ENCODE data around the gene DCLRE1B.

Gene DCLRE1B

GRCh38 chr1:113887402-113888175, 17.5 kb upstream of the DCLRE1B start, which contains the start of gene BCL2L15:
Gene BCL2L15 (minus strand): TSS chr1:113887581. CDS start chr1:113887375, 206 bp downstream.
- DNase-seq (ENCODE audit: low read depth), result no peak

DNA sequence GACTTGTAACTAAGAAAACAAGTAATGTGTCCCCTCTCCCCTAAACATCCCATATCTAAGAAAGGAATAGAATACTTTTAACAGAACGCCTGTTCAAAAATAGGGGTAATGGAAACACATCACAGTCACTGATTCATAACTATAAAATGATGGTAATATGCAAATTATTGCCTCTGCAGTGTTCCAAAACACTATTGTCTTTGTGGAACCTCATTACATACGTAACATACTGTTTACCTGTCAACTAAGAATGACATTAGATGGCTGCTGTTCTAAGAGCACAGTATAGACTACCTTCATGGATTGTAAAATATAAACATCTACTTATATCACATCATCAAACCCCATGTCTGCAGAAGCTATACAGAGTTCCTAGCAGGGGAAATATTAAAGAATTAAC, 14.3 kb upstream of the DCLRE1B start:
- DNase-seq (ENCODE audit: low read depth), result no peak

DNA sequence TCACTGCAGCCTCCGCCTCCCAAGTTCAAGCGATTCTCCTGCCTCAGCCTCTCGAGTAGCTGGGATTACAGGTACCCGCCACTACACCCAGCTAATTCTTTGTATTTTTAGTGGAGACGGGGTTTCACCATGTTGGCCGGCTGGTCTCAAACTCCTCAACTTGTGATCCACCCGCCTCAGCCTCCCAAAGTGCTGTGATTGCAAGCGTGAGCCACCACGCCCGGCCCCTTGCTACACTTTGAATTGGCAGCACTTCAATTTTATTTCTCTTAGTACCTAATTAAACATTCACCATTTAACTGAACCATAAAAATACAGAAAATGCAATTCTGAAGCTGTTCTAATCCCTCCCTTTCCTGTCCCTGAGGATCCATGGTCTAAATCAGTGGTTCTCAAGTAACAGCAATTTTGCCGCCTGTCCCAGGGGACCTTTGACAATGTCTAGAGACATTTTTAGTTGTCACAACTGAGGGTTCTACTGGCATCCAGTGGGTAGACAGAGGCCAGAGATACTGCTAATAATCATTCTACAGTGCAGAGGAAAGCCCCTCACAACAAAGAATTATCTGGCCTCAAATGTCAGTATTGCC, 13.4 kb upstream of the DCLRE1B start:
- no peak for DNase-seq (ENCODE audit: low read depth)

DNA sequence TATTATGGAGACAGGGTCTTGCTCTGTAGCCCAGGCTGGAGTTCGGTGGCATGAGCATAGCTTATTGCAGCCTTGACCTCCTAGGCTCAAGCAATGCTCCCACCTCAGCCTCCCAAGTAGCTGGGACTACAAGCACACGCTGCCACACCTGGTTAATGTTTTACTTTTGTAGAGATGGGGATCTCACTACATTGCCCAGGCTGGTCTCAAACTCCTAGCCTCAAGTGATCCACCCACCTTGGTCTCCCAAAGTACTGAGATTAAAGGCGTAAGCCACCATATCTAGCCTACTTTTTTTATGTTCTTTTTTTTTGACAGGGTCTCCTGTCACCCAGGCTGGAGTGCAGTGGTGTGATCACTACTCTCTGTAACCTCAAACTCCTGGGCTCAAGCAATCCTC, 11.9 kb upstream of the DCLRE1B start:
- DNase-seq (ENCODE audit: low read depth), result no peak

- no peak for DNase-seq (ENCODE audit: low read depth)
Measured at GRCh38 chr1:113895098-113895497, 10.0 kb upstream of the DCLRE1B start.

DNA sequence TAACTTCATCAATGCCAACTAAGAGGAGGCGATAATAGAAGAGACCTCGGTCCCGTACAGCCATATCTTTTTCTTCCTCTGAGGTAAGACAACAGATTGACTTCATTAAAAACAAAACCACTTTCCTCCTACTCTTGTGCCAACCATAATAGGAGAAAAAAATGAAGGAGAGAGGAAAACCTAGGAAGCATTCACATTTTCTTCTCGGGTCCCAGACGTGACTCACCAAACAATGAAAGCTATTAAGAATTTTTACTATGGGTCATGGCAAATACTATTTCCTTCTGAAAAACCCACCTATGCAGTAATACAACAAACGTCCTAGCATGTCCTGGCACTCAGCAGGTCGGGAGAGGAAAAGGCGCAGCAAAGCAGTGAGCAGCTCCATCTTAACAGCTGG, 9.2 kb upstream of the DCLRE1B start:
- DNase-seq (ENCODE audit: low read depth), result no peak

DNA sequence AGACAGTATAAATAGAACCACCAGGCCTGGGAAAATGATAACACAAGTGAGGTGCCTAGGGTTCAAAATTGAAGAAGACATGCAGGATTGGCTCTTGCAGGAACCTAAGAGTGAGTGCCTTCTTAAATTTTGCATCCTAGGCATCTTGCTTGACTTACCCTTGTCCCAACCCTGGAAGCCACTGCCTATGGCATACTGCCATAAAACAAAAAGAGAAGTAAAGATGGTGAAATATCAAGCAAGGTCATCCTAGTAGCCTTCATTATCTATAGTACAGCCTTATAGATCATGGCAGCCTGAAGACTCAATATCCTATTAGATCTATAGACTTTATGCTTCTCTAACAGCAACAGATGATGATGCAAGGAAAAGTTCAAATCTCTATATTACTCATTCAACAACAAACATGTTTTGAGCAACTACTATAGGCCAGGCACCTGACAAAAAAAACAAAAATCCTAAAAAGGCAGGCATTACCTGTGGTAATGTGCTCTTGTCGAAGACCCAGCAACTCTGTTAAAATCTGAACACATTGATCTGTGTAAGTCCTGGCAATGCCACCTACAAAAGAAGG, 6.8 kb upstream of the DCLRE1B start:
- no peak for DNase-seq (ENCODE audit: low read depth)

- DNase-seq (ENCODE audit: low read depth), result no peak
Measured at GRCh38 chr1:113899111-113899510, 6.0 kb upstream of the DCLRE1B start.

- DNase-seq (ENCODE audit: low read depth), result no peak
Measured at GRCh38 chr1:113901191-113901590, 3.9 kb upstream of the DCLRE1B start.

- DNase-seq (ENCODE audit: low read depth), result no peak
Measured at GRCh38 chr1:113903501-113904292, 1.4 kb upstream of the DCLRE1B start.

DNA sequence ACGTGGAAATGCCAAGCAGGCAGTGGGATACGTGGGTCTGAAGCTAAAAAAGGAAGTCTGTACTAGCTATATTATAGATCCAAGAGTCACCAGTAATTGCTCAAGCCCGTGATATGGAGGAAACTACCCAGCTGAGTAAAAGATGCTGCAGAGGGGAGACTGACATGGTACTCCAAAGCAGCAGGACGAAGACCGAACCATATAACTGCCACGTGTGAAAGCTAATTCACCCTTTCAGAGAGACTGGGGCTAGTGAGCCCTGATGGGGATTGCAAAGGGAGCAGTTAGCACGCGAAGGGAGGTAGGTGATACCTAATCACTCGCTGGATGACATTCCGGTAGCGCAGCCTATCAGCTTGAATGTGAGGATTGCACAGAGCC, 843 bp upstream of the DCLRE1B start:
- no peak for DNase-seq (ENCODE audit: low read depth)

- DNase-seq (ENCODE audit: low read depth), result no peak
Measured at GRCh38 chr1:113905435-113905861, 322 bp downstream of the DCLRE1B start.

- peak; percentile 69 for DNase-seq (ENCODE audit: low read depth)
Measured at GRCh38 chr1:113912594-113913311, 7.6 kb downstream of the DCLRE1B start.

DNA sequence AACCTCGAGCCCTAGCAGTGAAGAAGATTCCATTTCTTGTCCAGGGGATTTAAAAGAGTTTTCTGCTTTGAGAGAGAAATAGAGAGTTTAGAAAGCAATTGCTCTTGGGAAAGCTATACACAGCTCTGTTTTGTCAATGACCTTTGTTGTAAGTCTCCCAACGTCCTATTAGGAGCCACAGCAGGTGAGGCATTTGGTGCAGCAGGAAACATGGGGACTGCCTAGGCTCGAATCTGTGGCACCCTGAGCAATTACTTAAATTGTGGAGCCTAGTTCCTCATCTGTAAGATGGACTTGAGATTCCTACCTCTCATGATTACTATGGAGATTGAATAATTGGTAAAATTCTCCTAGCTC, 8.2 kb downstream of the DCLRE1B start:
- no peak for DNase-seq (ENCODE audit: low read depth)

DNA sequence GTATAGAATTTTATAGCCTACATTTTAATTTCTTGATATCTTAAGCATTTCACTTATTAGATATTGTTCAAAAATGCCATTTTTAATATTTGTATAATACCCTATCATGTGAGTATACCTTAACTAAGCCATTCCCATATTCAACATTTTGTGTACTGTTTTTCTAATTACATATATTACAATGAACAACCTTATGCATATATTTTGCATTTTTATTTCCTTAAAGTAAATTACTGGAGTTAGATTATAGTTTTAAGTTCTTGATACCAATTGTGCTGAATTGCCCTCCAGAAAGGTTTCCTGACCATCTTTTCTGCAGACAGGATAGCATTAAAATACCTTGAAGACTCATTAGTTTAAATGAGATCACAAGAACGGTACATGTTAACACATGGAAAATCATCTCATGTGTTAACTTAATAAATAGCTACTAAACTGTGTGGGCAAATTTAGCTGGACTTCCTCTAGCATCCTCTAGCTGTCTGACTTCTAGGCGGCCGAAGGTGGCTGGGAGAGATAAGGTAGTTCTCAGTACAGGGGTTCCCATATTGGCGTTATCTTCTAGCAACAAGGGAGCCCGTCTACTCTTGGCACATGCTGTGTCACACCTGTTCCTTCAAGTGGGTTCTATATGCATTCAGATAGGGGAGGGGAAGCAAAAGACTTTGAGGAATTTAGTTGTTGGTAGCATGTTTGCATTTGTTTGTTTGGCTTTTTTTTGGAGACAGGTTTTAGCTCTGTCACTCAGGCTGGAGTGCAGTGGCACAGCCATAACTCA, 8.9 kb downstream of the DCLRE1B start:
- no peak for DNase-seq (ENCODE audit: low read depth)

DNA sequence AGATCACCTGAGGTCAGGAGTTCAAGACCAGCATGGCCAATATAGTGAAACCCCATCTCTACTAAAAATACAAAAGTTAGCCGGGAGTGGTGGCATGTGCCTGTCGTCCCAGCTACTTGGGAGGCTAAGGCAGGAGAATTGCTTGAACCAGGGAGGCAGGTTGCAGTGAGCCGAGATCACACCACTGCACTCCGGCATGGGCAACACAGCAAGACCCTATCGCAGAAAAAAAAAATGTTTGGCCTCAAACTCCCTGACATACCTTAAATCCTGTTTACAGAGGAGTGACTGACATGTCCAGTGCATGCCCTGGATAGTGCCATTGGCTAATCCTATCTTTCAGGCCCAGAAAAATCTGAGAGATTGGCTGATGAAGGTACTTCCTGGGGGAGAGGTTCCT, 11.8 kb downstream of the DCLRE1B start:
- DNase-seq (ENCODE audit: low read depth), result no peak

GRCh38 chr1:113917400-113918082, 12.4 kb downstream of the DCLRE1B start:
- DNase-seq (ENCODE audit: low read depth), result no peak

DNA sequence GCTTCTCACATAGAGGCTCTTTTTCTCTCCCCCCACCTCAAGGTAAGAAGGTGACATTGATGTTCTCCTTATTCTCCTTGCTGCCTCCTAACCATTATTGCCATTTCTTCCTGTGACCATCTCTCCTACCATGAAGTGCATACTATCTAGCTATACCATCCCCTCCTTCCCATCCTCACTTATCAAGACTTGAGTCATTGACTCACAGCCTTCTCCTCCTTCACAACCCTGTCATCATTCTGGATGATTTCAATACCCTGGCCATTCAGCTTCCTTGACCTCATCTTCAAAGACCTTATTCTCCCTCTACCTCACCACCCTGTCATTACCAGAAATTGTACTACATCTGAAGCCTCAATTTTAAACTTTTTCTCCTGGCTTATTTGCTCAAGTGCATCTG, 13.1 kb downstream of the DCLRE1B start:
- no peak for DNase-seq (ENCODE audit: low read depth)

GRCh38 chr1:113922957-113923356, 17.8 kb downstream of the DCLRE1B start:
- no peak for DNase-seq (ENCODE audit: low read depth)

- no peak for DNase-seq (ENCODE audit: low read depth)
Measured at GRCh38 chr1:113924473-113924872, 19.3 kb downstream of the DCLRE1B start.

Data from GM04503 (cell line).